Measurements from ENCODE around the gene EPB41L4B.

Gene EPB41L4B

DNA sequence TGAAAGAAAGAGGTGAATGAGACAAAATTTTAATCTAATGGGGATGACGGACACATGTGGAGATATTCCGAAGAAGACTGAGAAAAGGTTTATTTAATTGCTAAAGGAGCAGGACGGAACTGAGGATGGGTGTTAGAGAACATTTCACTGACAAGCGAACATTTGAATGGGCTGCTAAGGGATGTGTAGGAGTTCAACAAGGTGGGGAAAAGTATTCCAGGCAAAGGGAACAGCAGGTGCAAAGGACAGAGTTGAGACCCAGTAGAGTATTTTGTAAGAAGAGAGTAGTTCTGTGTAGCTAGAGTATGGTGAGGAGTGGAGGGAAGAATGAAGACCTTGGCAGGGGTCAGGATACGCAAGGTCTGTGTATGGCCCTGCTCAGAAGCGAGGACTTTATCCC lies 106.4 kb downstream of the EPB41L4B start:
- Histone ChIP-seq H3K27me3 (ENCODE audit: control insufficient read depth in 1 of 2, insufficient read depth in 1 of 2, low read length in 2 of 2) (peaks cover 30 to 54% of the 10 kb centered on the region in 2 experiments), H3K14ac (ENCODE audit: low read length in 2 of 2) (no peak overlapping the region), H4K91ac (ENCODE audit: low read length) (no peak overlapping the region), H2BK120ac (ENCODE audit: low read depth, low read length) (no peak overlapping the region), H2BK15ac (ENCODE audit: low read depth, poor library complexity, severe bottlenecking) (no peak overlapping the region), H2BK12ac (ENCODE audit: low read length in 2 of 2) (no peak overlapping the region), H3K9ac (ENCODE audit: low read length) (no peak overlapping the region), H2AK5ac (ENCODE audit: low read length, severe bottlenecking) (no peak overlapping the region), H2AFZ (ENCODE audit: low read depth, low read length) (no peak overlapping the region), H3K27ac (ENCODE audit: low read length, poor library complexity, severe bottlenecking) (no peak overlapping the region), H3K23ac (ENCODE audit: low read length in 2 of 2) (no peak overlapping the region), H3K18ac (ENCODE audit: low read depth in 1 of 2, low read length in 2 of 2) (no peak overlapping the region), H3K4me3 (ENCODE audit: insufficient read depth in 1 of 2, low read depth in 1 of 2, low read length in 2 of 2) (no peak overlapping the region), H4K8ac (ENCODE audit: low read length) (no peak overlapping the region), H2BK5ac (ENCODE audit: low read depth, low read length, poor library complexity, severe bottlenecking) (no peak overlapping the region), H3K4me1 (ENCODE audit: control insufficient read depth, insufficient read depth, low read depth, low read length) (no peaks in the 10 kb centered on the region), H3K79me1 (replicated peaks; ENCODE audit: low read length, poor library complexity, severe bottlenecking) (no peaks in the 10 kb centered on the region), H3K9me3 (ENCODE audit: control insufficient read depth, low read length) (no peaks in the 10 kb centered on the region), H3K4ac (ENCODE audit: low read depth in 1 of 2, low read length in 2 of 2) (no peak overlapping the region), H3K36me3 (ENCODE audit: control insufficient read depth in 1 of 2, insufficient read depth in 2 of 2, low read depth in 1 of 2, low read length in 2 of 2) (no peaks in the 10 kb centered on the region), H3K4me2 (ENCODE audit: low read length, poor library complexity, severe bottlenecking) (no peak overlapping the region)
- WGBS = 94% methylated on average over 6 of the region's 6 CpGs
- DNase-seq = no peak

DNA sequence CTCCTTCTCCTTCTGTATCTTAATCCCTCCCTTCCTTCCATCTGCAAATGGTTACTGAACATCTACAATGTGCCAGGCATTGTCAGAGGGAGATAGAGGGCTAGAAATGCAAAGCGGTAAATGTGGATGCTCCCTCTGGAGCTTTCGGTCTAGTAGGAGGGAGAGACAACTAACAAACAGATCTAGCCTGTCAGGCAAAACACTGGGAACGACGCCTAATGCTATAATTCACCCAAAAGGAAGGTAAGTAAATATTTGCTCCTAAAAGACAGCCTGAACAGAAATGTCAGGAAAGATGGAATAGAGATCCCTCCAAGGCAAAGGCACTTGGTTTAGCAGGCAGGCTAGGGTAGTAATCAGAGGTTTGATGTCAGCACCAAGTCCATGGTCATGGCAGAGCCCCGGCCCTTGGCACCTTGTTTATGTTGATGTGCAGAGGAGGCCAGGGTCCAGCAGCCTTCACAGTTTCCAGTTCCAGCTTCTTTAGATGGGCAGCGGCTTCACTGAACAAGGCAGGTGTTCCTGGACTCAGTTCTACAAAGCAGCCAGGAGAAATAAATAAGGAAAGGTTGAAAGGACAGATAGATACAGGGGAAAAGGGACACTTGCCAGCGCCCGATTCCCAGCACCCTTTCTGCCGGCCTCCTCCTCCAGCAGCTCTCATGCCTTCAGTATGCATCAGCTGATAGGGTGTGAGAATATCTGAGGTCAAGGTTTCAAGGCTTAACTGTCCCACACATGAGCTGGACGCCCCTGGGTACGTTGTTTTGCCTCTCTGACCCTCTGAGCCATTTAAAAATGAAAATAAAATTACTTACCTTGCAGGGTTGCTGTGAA lies 107.4 kb downstream of the EPB41L4B start:
- no peak overlapping the region for H2BK15ac ChIP-seq (ENCODE audit: low read depth, poor library complexity, severe bottlenecking)

DNA sequence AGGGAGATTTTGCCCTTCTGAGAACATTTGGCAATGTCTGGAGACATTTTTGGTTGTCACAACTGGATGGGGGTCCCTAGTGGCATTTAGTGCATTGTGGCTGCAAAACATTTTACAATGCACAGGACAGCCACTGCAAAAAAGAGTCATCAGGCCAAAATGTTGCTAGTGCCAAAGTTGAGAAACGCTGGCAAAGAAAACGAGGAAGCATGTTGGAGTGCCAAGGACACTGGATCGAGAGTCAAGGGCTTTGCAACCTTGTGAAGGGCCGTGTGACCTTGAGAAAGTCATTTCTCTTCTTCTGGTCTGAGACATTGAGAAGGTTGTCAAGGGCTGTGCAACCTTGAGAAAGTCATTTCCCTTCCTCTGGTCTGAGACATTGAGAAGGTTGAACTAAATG lies 108.1 kb downstream of the EPB41L4B start:
- H3K9me3 ChIP-seq (ENCODE audit: control insufficient read depth, low read length) = no peaks in the 10 kb centered on the region
- H3K18ac ChIP-seq (ENCODE audit: low read depth in 1 of 2, low read length in 2 of 2) = no peak overlapping the region
- no peak overlapping the region for H3K4me2 ChIP-seq (ENCODE audit: low read length, poor library complexity, severe bottlenecking)
- no peak for DNase-seq
- H3K27me3 ChIP-seq (ENCODE audit: control insufficient read depth in 1 of 2, insufficient read depth in 1 of 2, low read length in 2 of 2) = peaks cover 30 to 51% of the 10 kb centered on the region in 2 experiments
- H3K4me3 ChIP-seq (ENCODE audit: insufficient read depth in 1 of 2, low read depth in 1 of 2, low read length in 2 of 2) = no peak overlapping the region
- H3K79me1 ChIP-seq (replicated peaks; ENCODE audit: low read length, poor library complexity, severe bottlenecking) = no peaks in the 10 kb centered on the region
- no peak overlapping the region for H2BK15ac ChIP-seq (ENCODE audit: low read depth, poor library complexity, severe bottlenecking)
- no peaks in the 10 kb centered on the region for H3K4me1 ChIP-seq (ENCODE audit: control insufficient read depth, insufficient read depth, low read depth, low read length)
- H2AFZ ChIP-seq (ENCODE audit: low read depth, low read length) = no peak overlapping the region
- H2AK5ac ChIP-seq (ENCODE audit: low read length, severe bottlenecking) = no peak overlapping the region
- no peak overlapping the region for H3K23ac ChIP-seq (ENCODE audit: low read length in 2 of 2)
- H2BK120ac ChIP-seq (ENCODE audit: low read depth, low read length) = no peak overlapping the region
- H2BK12ac ChIP-seq (ENCODE audit: low read length in 2 of 2) = no peak overlapping the region
- no peak overlapping the region for H3K9ac ChIP-seq (ENCODE audit: low read length)
- H4K8ac ChIP-seq (ENCODE audit: low read length) = no peak overlapping the region
- H3K14ac ChIP-seq (ENCODE audit: low read length in 2 of 2) = no peak overlapping the region
- no peak overlapping the region for H3K4ac ChIP-seq (ENCODE audit: low read depth in 1 of 2, low read length in 2 of 2)
- no peak overlapping the region for H4K91ac ChIP-seq (ENCODE audit: low read length)
- no peaks in the 10 kb centered on the region for H3K36me3 ChIP-seq (ENCODE audit: control insufficient read depth in 1 of 2, insufficient read depth in 2 of 2, low read depth in 1 of 2, low read length in 2 of 2)
- 78% methylated on average over 4 of the region's 4 CpGs for WGBS
- H2BK5ac ChIP-seq (ENCODE audit: low read depth, low read length, poor library complexity, severe bottlenecking) = no peak overlapping the region
- H3K27ac ChIP-seq (ENCODE audit: low read length, poor library complexity, severe bottlenecking) = no peak overlapping the region

More for the DNA sequence above, 107.4 kb downstream of the EPB41L4B start:
- H3K27me3 ChIP-seq (ENCODE audit: control insufficient read depth in 1 of 2, insufficient read depth in 1 of 2, low read length in 2 of 2) = peaks cover 25 to 48% of the 10 kb centered on the region in 2 experiments
- no peaks in the 10 kb centered on the region for H3K4me1 ChIP-seq (ENCODE audit: control insufficient read depth, insufficient read depth, low read depth, low read length)
- no peak overlapping the region for H4K91ac ChIP-seq (ENCODE audit: low read length)
- H3K9ac ChIP-seq (ENCODE audit: low read length) = no peak overlapping the region
- no peak overlapping the region for H2BK120ac ChIP-seq (ENCODE audit: low read depth, low read length)
- H2BK12ac ChIP-seq (ENCODE audit: low read length in 2 of 2) = no peak overlapping the region
- H4K8ac ChIP-seq (ENCODE audit: low read length) = no peak overlapping the region
- H3K4me3 ChIP-seq (ENCODE audit: insufficient read depth in 1 of 2, low read depth in 1 of 2, low read length in 2 of 2) = no peak overlapping the region
- H3K36me3 ChIP-seq (ENCODE audit: control insufficient read depth in 1 of 2, insufficient read depth in 2 of 2, low read depth in 1 of 2, low read length in 2 of 2) = no peaks in the 10 kb centered on the region
- H3K27ac ChIP-seq (ENCODE audit: low read length, poor library complexity, severe bottlenecking) = no peak overlapping the region
- no peaks in the 10 kb centered on the region for H3K79me1 ChIP-seq (replicated peaks; ENCODE audit: low read length, poor library complexity, severe bottlenecking)
- DNase-seq = no peak
- no peak overlapping the region for H3K23ac ChIP-seq (ENCODE audit: low read length in 2 of 2)
- no peak overlapping the region for H3K4me2 ChIP-seq (ENCODE audit: low read length, poor library complexity, severe bottlenecking)
- H2AK5ac ChIP-seq (ENCODE audit: low read length, severe bottlenecking) = no peak overlapping the region
- no peak overlapping the region for H2AFZ ChIP-seq (ENCODE audit: low read depth, low read length)
- no peak overlapping the region for H3K18ac ChIP-seq (ENCODE audit: low read depth in 1 of 2, low read length in 2 of 2)
- WGBS = 87% methylated on average over 7 of the region's 11 CpGs
- H2BK5ac ChIP-seq (ENCODE audit: low read depth, low read length, poor library complexity, severe bottlenecking) = no peak overlapping the region
- no peak overlapping the region for H3K4ac ChIP-seq (ENCODE audit: low read depth in 1 of 2, low read length in 2 of 2)
- no peaks in the 10 kb centered on the region for H3K9me3 ChIP-seq (ENCODE audit: control insufficient read depth, low read length)
- H3K14ac ChIP-seq (ENCODE audit: low read length in 2 of 2) = no peak overlapping the region

DNA sequence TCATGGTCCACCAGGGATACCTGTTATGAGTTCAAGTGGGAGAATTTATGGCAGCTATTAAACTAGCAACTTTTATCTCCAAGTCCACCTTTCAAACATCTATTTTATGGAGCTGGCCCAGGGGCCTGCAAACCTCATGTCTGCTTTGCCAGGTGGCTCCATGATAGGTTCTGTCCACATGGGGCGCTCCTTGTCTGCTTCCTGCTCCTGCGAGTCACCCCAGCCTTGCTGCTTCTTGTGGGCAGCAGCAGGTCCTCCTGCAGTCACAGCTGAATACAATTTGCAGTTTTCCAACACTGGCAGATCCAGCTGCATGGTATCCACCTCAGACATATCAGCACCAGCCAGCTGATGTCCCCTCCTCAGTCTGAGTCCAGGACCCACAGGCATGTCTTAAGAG lies 114.2 kb downstream of the EPB41L4B start:
- Histone ChIP-seq H3K4me3 (ENCODE audit: insufficient read depth in 1 of 2, low read depth in 1 of 2, low read length in 2 of 2) (no peak overlapping the region), H3K79me1 (replicated peaks; ENCODE audit: low read length, poor library complexity, severe bottlenecking) (no peaks in the 10 kb centered on the region), H2BK5ac (ENCODE audit: low read depth, low read length, poor library complexity, severe bottlenecking) (no peak overlapping the region), H2BK12ac (ENCODE audit: low read length in 2 of 2) (no peak overlapping the region), H3K23ac (ENCODE audit: low read length in 2 of 2) (no peak overlapping the region), H2BK15ac (ENCODE audit: low read depth, poor library complexity, severe bottlenecking) (no peak overlapping the region), H3K9me3 (ENCODE audit: control insufficient read depth, low read length) (no peaks in the 10 kb centered on the region), H2BK120ac (ENCODE audit: low read depth, low read length) (no peak overlapping the region), H4K91ac (ENCODE audit: low read length) (peak overlapping the region; percentile 39), H3K4me1 (ENCODE audit: control insufficient read depth, insufficient read depth, low read depth, low read length) (no peaks in the 10 kb centered on the region), H3K4ac (ENCODE audit: low read depth in 1 of 2, low read length in 2 of 2) (no peak overlapping the region), H2AFZ (ENCODE audit: low read depth, low read length) (peak overlapping the region; percentile 24), H3K9ac (ENCODE audit: low read length) (no peak overlapping the region), H3K27me3 (ENCODE audit: control insufficient read depth in 1 of 2, insufficient read depth in 1 of 2, low read length in 2 of 2) (peaks cover 14 to 34% of the 10 kb centered on the region in 2 experiments), H3K4me2 (ENCODE audit: low read length, poor library complexity, severe bottlenecking) (no peak overlapping the region), H3K27ac (ENCODE audit: low read length, poor library complexity, severe bottlenecking) (no peak overlapping the region), H2AK5ac (ENCODE audit: low read length, severe bottlenecking) (no peak overlapping the region), H3K18ac (ENCODE audit: low read depth in 1 of 2, low read length in 2 of 2) (no peak overlapping the region), H3K14ac (ENCODE audit: low read length in 2 of 2) (no peak overlapping the region), H3K36me3 (ENCODE audit: control insufficient read depth in 1 of 2, insufficient read depth in 2 of 2, low read depth in 1 of 2, low read length in 2 of 2) (no peaks in the 10 kb centered on the region), H4K8ac (ENCODE audit: low read length) (no peak overlapping the region)
- no peak for DNase-seq
- 40% methylated on average over 2 of the region's 2 CpGs for WGBS

Data from mesenchymal stem cell (in vitro differentiated cells and primary cell).